Mononuclear cell (primary cell): Measurements from ENCODE around the gene JAKMIP2. TPM values are rescaled to one million over a fixed set of nuclear protein-coding genes. Genes with fewer than 3 reads are reported as not detected.
"Not testable (repeated sequence)": the region's sequence is repeated elsewhere in the genome, so short reads cannot be mapped to it uniquely, and the experiment has no call there.

ENCODE experiments used
- H3K27me3 ChIP-seq: 2 replicates; pipeline ENCODE4 v1.6.0; 2011; ENCODE audit warnings: low read length, control low read depth; ENCODE audit not compliant: insufficient read depth
- H3K4me1 ChIP-seq: 2 replicates; pipeline ENCODE4 v1.5.1; 2011; ENCODE audit warnings: mild to moderate bottlenecking, low read length, control low read depth; ENCODE audit not compliant: insufficient read depth
- H3K4me3 ChIP-seq: 2 replicates; pipeline ENCODE4 v1.5.1; 2011; ENCODE audit warnings: mild to moderate bottlenecking, low read length, moderate library complexity
- H3K9me3 ChIP-seq: 2 replicates; pipeline ENCODE4 v1.5.1; 2011; ENCODE audit warnings: low read depth, mild to moderate bottlenecking, control low read depth, low read length
- total RNA-seq: library from RNA; depleted of rRNA; stranded (reverse); fragments of >200 nt; gene quantifications from one replicate; pipeline ENCODE4 v1.2.3, GENCODE V29; 2012

Gene JAKMIP2
- total RNA-seq, 1 donor: 1.2 TPM

DNA sequence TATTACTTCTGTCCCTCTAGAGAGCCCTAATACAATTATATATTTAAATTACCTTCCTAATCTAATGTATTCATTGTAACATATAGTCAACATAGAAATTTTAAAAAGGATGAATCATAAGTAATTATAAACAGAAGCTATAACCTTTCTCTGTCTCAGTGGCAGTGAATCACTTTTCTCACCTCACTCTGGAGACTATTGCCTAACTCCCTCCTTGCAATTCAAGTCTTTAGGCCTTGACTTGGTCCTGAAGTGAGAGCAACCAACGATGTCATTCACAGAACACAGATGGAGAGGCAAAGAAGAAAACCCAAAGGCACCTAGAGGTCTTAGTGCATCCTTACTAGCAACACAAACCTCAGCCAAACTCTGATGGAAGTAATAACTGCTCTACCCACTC lies 139.4 kb downstream of the JAKMIP2 start:
- no peaks in the 10 kb centered on the region for H3K4me1 ChIP-seq
- no peaks in the 10 kb centered on the region for H3K9me3 ChIP-seq
- H3K4me3 ChIP-seq: no peak overlapping the region
- H3K27me3 ChIP-seq: no peaks in the 10 kb centered on the region

DNA sequence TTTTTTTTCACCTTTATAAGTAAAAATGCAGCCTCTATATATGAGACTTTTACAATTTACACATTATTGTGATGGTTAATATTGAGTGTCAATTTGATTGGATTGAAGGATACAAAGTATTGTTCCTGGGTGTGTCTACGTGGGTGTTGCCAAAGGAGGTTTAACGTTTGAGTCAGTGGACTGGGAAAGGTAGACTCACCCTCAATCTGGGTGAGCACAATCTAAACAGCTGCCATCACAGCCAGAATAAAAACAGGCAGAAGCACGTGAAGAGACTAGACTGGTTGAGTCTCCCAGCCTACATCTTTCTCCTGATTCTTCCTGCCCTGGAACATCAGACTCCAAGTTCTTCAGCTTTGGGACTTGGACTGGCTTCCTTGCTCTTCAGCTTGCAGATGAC lies 139.9 kb downstream of the JAKMIP2 start:
- Histone ChIP-seq H3K4me1 (no peaks in the 10 kb centered on the region), H3K27me3 (no peaks in the 10 kb centered on the region), H3K4me3 (no peak overlapping the region), H3K9me3 (no peaks in the 10 kb centered on the region)

DNA sequence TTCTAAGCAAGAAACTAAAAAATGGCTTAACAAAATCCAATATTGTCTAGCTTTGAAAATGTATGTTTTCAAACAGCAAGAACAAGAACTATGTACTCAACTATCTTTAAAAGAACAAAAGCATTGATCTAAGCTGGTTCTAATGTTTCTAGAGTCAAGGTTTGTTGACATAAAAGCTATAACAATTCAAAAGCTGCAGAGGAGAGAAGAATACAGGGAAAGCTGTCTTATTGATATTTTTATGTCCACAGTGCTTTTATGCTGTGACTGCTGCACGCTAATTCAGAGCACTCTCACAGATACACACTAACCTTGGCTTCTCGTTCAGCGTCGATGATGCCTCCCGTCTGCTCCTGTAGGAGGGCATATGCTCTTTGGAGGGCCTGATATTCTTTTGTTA lies 143.2 kb downstream of the JAKMIP2 start:
- Histone ChIP-seq H3K4me1 (no peaks in the 10 kb centered on the region), H3K27me3 (no peaks in the 10 kb centered on the region)

DNA sequence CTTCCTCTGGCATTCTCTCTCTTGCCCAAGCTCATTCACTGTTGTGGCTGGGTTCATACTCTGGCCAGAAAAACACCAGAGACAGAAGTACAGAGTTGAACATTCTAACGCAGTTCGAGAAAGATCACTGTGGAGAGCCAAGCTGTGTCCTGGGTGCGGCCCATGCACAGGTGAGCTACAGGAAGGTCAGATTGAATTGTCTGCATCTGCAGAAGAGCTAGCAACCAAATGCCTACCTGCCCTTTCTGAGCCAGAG lies 145.9 kb downstream of the JAKMIP2 start:
- no peak overlapping the region for H3K4me3 ChIP-seq

More for the DNA sequence above, 143.2 kb downstream of the JAKMIP2 start:
- Histone ChIP-seq H3K9me3 (no peaks in the 10 kb centered on the region), H3K4me3 (no peak overlapping the region)

DNA sequence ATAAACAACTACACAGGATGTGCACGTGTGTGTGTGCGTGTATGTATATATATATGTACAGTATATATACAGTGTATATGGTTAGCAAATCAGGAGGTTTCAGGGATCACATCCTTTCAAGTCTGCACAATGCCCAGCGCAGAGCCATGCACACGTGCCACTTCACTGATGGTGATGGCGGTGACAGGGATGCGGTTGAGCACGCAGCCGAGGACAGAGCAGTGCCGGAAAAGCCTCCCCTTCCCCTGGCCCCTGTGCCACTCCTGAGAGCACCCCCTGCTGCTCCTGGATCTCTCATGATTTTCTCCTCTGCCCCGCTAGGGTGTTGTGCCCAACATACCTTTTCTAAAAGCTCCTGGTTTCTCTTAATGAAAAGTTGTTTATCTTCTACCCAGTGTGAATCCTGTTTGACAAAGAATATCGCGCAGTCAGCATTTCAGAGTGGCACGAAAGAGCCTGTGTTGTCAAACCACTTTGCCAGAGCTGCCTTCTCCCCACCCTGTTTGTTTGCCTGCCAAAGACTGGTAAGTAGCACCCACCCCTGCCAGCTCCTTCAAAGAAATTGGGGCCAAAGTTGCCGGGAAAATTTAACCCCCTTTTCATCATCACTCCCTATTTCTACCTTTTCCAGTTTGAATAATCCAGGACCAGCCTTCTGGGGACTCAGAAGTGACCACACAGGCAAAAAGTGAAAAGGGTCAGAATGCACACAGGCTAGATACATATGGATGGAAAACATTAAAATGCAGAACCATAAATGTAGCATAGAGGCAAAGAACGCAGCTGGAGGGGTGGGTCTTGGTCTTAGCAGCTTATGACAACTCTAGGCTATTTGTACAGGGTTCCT lies 146.4 kb downstream of the JAKMIP2 start:
- Histone ChIP-seq H3K9me3 (no peaks in the 10 kb centered on the region), H3K27me3 (no peaks in the 10 kb centered on the region), H3K4me3 (no peak overlapping the region), H3K4me1 (no peaks in the 10 kb centered on the region)

More for the DNA sequence above, 145.9 kb downstream of the JAKMIP2 start:
- no peaks in the 10 kb centered on the region for H3K4me1 ChIP-seq
- H3K27me3 ChIP-seq: no peaks in the 10 kb centered on the region
- no peaks in the 10 kb centered on the region for H3K9me3 ChIP-seq

DNA sequence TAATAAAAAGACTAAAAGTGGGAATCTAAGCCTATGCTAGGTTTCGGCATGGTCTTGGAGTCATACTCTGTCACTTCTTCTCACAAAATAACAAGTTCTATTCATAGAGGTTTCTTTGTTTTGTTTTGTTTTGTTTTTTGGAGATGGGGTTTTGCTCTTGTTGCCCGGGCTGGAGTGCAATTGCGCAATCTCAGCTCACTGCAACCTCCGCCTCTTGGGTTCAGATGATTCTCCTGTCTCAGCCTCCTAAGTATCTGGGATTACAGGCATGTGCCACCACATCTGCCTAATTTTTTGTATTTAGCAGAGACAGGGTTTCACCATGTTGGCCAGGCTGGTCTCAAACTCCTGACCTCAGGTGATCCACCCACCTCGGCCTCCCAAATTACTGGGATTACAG lies 147.1 kb downstream of the JAKMIP2 start:
- H3K9me3 ChIP-seq, H3K27me3 ChIP-seq, H3K4me1 ChIP-seq, H3K4me3 ChIP-seq: not testable (repeated sequence)

DNA sequence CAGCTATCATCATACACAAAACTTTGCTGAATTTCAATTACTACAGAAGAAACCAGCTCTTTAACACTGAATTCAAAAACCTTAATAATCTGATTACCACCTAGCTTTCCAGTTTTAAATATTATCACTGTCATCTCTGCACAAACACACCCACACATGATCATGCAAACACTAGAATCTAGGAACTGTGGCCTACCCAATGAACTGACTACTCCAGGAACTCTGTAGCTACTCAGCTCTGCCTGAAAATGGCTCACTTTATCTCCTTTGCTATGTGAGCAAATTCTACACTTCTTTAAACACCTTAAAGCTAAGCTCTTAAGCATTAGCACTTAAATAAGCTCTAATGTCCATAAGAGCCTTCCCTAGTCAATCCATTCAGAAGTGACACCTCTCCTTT lies 149.4 kb downstream of the JAKMIP2 start:
- no peaks in the 10 kb centered on the region for H3K4me1 ChIP-seq

DNA sequence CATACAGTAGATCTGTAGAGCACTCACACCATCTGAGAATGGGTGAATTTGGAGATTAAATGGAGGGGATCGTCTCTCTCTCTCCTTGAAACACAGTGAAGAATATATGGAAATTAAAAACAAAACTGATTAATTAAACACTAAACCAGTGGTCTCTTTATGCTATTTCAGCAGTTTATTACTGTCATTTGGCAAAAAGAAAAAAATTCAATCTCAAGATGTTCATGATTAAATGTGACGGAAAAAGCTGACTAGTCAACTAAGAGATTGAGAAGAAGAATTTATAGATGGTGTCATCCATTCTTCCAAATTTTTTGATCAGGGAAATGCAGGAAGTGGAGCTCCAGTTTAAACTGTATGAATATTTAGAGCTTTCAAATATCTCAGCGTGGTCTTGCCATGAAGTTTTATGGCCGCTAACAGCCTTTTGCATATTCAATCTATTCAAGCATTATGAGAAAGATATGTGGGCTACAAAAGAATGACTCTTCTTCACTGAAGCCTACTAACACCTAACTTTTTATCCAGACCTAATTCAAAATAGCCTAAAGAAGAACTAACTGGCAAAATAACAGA lies 151.0 kb downstream of the JAKMIP2 start:
- Histone ChIP-seq H3K9me3 (no peaks in the 10 kb centered on the region), H3K27me3 (no peaks in the 10 kb centered on the region), H3K4me1 (no peaks in the 10 kb centered on the region), H3K4me3 (no peak overlapping the region)

More for the DNA sequence above, 149.4 kb downstream of the JAKMIP2 start:
- no peak overlapping the region for H3K4me3 ChIP-seq
- H3K9me3 ChIP-seq: no peaks in the 10 kb centered on the region
- H3K27me3 ChIP-seq: no peaks in the 10 kb centered on the region

DNA sequence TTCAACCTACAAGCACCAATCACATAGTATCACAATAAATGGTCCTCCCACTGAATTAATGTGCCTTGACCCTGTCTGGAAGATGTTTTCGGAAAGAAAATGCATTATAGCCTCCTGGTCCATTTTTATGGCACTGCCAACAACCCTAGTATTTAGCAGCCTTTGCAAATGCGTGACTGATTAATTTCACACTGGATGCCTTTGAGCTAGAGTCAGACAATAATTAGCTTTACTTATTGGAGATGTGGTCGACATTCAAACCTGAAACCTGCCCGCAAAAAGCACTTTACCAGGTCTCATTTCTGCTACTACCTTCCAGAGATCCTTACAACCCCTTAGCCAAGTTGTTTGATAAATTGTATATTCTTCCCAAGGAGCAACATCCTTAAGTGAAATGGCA lies 153.3 kb downstream of the JAKMIP2 start:
- no peaks in the 10 kb centered on the region for H3K4me1 ChIP-seq
- H3K27me3 ChIP-seq: no peaks in the 10 kb centered on the region
- no peak overlapping the region for H3K4me3 ChIP-seq
- H3K9me3 ChIP-seq: no peaks in the 10 kb centered on the region

DNA sequence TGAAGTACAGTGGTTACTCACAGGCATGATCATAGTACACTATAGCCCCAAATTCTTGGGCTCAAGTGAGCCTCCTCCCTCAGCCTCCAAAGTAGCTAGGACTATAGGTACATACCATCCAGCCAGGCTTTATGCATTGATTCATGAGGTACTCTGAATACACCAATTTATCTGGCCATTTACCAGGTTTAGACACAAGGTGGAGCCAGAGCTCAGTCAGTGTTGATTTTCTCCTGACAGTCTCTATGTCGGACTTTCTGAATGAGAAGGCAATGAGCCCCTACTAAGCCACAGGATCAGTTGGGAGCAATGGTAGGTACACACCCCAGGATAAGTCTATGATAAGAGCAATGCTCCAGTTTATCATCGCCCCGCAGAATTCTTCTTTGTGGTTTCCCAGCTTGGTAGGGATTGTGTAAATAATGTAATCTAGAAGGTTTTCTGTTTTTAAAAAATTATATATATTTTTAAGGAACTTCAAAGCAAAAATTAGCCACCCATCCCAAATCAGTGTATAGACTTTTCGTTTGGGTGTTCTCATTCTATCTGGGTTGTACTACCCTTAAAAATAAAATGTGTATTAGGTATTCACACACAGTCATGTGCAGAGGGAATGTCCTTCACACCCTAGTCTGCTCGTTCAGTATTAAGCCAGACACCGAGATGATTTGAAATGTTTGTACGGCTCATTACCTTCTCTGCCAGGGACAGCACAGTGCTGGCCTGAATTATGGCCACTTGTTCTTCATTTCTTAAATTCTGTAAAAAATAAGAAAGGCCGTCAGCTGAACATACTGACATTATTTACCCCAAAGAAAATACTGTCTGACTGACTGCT lies 154.3 kb downstream of the JAKMIP2 start:
- H3K4me3 ChIP-seq: no peak overlapping the region
- H3K4me1 ChIP-seq: no peaks in the 10 kb centered on the region
- no peaks in the 10 kb centered on the region for H3K9me3 ChIP-seq
- H3K27me3 ChIP-seq: no peaks in the 10 kb centered on the region

DNA sequence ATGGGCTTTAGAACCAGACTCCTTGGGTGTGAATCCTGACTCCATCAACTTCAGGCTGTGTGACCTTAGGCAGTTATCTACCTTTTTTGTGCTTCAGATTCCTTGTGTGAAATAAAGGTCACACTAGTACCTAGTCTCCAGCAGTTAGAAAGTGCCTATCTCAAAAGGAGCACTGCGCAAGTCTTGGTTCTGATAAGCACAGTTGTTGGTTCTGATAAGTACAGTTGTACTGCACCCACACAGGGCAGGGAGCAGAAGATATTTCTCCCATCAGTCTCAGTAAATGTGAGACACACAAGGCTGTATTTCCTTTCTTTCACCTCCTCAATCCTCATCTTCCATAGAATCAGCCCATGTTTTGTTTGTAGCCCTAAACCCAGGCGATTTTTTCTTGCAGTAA lies 156.1 kb downstream of the JAKMIP2 start:
- no peaks in the 10 kb centered on the region for H3K27me3 ChIP-seq
- no peaks in the 10 kb centered on the region for H3K9me3 ChIP-seq
- H3K4me3 ChIP-seq: no peak overlapping the region
- no peaks in the 10 kb centered on the region for H3K4me1 ChIP-seq

DNA sequence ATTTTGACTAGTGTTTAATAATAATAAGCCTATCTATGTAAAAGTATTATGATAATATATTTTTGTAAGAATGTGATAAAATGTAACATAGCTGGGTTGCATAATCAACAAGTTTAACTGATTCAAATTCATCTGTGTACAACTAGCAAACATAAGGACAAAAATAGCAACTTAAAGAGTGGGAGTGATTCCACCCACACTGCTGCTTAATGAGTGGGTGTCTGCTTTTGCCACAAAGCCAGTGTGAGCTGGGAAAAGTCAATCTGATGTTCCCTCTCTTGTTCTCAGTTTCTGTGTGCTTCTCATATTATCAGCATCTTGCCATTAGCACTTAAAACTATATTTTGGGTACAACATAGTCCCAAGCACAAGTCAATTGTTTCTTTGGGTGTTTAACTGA lies 161.5 kb downstream of the JAKMIP2 start:
- Histone ChIP-seq H3K9me3 (no peaks in the 10 kb centered on the region), H3K4me1 (no peaks in the 10 kb centered on the region), H3K27me3 (no peaks in the 10 kb centered on the region), H3K4me3 (no peak overlapping the region)

DNA sequence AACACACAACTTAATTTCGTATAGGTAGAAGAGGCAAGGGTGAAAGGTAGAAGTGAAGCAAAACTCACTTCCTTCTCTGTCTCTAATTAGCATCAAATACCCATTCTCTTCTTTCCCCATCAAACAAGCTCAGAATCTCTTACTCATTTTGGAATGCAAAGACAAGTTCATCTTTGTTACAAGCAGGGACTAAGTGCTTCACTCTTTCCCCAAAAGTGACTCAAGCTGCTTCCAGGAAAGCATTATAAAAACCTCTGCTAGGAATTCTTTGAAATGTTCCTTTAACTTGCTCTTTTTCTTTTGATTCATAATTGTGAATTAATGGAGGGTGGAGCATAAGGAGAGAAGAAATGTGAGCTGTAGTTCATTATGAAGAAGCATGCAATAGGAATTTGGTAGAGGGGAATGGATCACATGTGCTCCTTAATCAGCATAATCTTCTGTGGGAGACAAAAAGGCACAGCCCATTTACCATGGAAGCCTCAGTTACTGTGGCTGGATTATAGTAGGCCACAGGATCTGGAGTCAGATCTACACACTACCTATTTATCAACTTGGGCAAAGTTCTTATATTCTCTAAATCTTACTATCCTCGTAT lies 163.1 kb downstream of the JAKMIP2 start:
- H3K4me1 ChIP-seq: no peaks in the 10 kb centered on the region
- H3K4me3 ChIP-seq: no peak overlapping the region
- H3K27me3 ChIP-seq: no peaks in the 10 kb centered on the region
- no peaks in the 10 kb centered on the region for H3K9me3 ChIP-seq

DNA sequence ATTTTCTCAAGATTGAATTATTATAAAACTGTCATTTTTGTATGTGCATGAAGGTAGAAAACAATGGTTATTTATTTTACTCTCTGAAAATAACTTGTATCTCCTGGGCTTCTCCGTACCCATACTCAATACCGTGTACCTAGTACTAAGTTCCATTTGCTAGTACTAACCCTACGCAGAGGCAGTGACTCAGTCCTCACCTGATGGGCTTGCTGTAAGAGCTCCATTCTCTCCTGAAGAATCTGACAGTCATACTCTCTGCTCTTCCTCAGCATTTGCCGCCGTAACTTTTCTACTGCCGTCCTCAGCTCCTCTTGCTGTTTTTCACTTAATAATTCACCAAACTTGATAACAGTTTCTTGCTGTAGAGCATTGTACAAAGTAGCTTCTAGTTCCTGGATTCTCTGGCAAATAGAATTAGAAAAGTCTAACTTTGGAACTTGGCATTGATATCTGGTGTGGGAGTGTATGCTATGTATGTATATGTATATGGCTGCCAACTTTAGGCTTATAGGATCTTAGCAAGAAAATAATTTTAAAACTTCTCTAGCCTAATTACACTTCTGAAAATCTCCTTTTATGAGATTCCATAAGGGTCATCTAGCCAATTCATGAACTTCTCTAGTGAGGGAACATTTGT lies 164.7 kb downstream of the JAKMIP2 start:
- Histone ChIP-seq H3K4me1 (no peaks in the 10 kb centered on the region), H3K4me3 (no peak overlapping the region), H3K27me3 (no peaks in the 10 kb centered on the region), H3K9me3 (no peaks in the 10 kb centered on the region)

DNA sequence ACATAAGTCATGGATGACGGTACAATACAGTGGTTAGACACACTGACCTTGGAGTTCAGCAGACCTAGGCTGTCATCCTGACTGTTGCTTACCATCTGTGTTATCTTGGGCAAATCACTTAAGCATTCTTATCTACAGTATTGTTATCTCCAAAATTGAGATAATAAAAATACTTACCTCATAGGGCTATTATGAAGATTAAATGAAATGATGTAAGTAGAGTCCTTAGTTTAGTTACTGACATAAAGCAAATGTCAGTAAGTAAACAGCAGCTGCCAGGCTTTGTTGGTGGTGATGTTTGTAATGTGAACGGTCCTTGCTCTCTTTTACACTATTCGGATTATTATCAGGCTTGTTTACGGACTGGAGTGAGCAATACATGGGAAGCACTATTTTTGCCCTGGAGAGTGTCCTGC lies 165.3 kb downstream of the JAKMIP2 start:
- Histone ChIP-seq H3K4me3 (no peak overlapping the region), H3K4me1 (no peaks in the 10 kb centered on the region), H3K27me3 (no peaks in the 10 kb centered on the region), H3K9me3 (no peaks in the 10 kb centered on the region)
